ENCODE data around the gene OTUB1. TPM values are rescaled to one million over a fixed set of nuclear protein-coding genes. Genes with fewer than 3 reads are reported as not detected.

The OTUB1 gene
- total and polyA plus RNA-seq, 2 of the 13 experiments (the other 11 are each of a cell fraction or from before 2014, with no cell fraction given) = 58.8 to 130 TPM

GRCh38 chr11:63974259-63975143 is 11.7 kb upstream of the OTUB1 start, which contains the start of gene COX8A (continued):
- TF ChIP-seq ZBTB10 (CRISPR knock-in tag; IDR thresholded peaks at IDR 0.05; ENCODE audit: borderline replicate concordance) = 0 out of 2 replicates have a peak, but pooled peaks have one; percentile 49
- no peak for TF ChIP-seq THYN1 (CRISPR knock-in tag; IDR thresholded peaks at IDR 0.05; ENCODE audit: borderline replicate concordance, low read depth)
- TF ChIP-seq GFI1 (CRISPR knock-in tag; IDR thresholded peaks at IDR 0.05; ENCODE audit: borderline replicate concordance) = no peak
- TF ChIP-seq NFE2 (CRISPR knock-in tag; IDR thresholded peaks at IDR 0.05) = no peak
- peak; percentile 76; the same call in 1 of the 2 replicates for TF ChIP-seq HMGXB3 (CRISPR knock-in tag; IDR thresholded peaks at IDR 0.05; ENCODE audit: borderline replicate concordance)
- TF ChIP-seq LBX2 (CRISPR knock-in tag; IDR thresholded peaks at IDR 0.05; ENCODE audit: borderline replicate concordance) = 0 out of 2 replicates have a peak, but pooled peaks have one; percentile 85
- TF ChIP-seq TEAD2 (CRISPR knock-in tag; IDR thresholded peaks at IDR 0.05) = no peak
- TF ChIP-seq ZNF652 (CRISPR knock-in tag; IDR thresholded peaks at IDR 0.05; ENCODE audit: borderline replicate concordance, low read depth) = no peak
- TF ChIP-seq HDAC1 (CRISPR knock-in tag; IDR thresholded peaks at IDR 0.05) = peak; percentile 91
- no peak for TF ChIP-seq DNMT1 (CRISPR knock-in tag; IDR thresholded peaks at IDR 0.05)
- TF ChIP-seq ZNF414 (CRISPR knock-in tag; IDR thresholded peaks at IDR 0.05) = 0 out of 2 replicates have a peak, but pooled peaks have one; percentile 58
- TF ChIP-seq ZNF768 (CRISPR knock-in tag; IDR thresholded peaks at IDR 0.05) = peak; percentile 56
- TF ChIP-seq HOXA9 (CRISPR knock-in tag; IDR thresholded peaks at IDR 0.05; ENCODE audit: borderline replicate concordance) = no peak
- no peak for TF ChIP-seq HNRNPK (IDR thresholded peaks at IDR 0.05; ENCODE audit: low read depth, low read length, poor library complexity, severe bottlenecking)
- no peak for TF ChIP-seq ZNF3 (CRISPR knock-in tag; IDR thresholded peaks at IDR 0.05)
- TF ChIP-seq MEF2D (CRISPR knock-in tag; IDR thresholded peaks at IDR 0.05) = 0 out of 2 replicates have a peak, but pooled peaks have one; percentile 15
- TF ChIP-seq PREB (CRISPR knock-in tag; IDR thresholded peaks at IDR 0.05) = no peak; the same call in 1 of the 2 replicates
- TF ChIP-seq ZSCAN29 (CRISPR knock-in tag; conservative IDR thresholded peaks at IDR 0.05) = no peak
- no peak for TF ChIP-seq JUN (CRISPR knock-in tag; IDR thresholded peaks at IDR 0.05)
